HUES64 (cell line): ENCODE data around the gene LMAN2. TPM values are rescaled to one million over a fixed set of nuclear protein-coding genes. Genes with fewer than 3 reads are reported as not detected.

ENCODE experiments used
- H3K27ac ChIP-seq: 2 replicates; pipeline ENCODE4 v1.7.0; 2013; ENCODE audit warnings: low read depth, low read length, inconsistent platforms
- H3K27me3 ChIP-seq: 2 replicates; pipeline ENCODE4 v1.6.1; 2013; ENCODE audit warnings: mild to moderate bottlenecking, low read length; ENCODE audit not compliant: insufficient read depth
- H3K36me3 ChIP-seq: 2 replicates; pipeline ENCODE4 v1.6.1; 2013; ENCODE audit warnings: mild to moderate bottlenecking, low read length; ENCODE audit not compliant: insufficient read depth
- H3K4me1 ChIP-seq: 2 replicates; pipeline ENCODE4 v1.6.1; 2013; ENCODE audit warnings: mild to moderate bottlenecking, low read length, moderate library complexity; ENCODE audit not compliant: insufficient read depth
- H3K4me3 ChIP-seq: 2 replicates; pipeline ENCODE4 v1.5.1; 2013; ENCODE audit warnings: mild to moderate bottlenecking, low read length, moderate library complexity
- H3K9ac ChIP-seq: 2 replicates; pipeline ENCODE4 v1.6.1; 2013; ENCODE audit warnings: mild to moderate bottlenecking, low read depth, low read length
- H3K9me3 ChIP-seq: 2 replicates; pipeline ENCODE4 v1.6.1; 2013; ENCODE audit warnings: low read depth, low read length; ENCODE audit not compliant: insufficient read depth
- WGBS: fragments of 150-250, 120-280 bp; methylation state at CpG from one replicate; pipeline ENCODE4 v1.1.7; 2013; ENCODE audit warnings: missing lambda C conversion rate; 5-methylcytosine and 5-hydroxymethylcytosine counted together
- polyA plus RNA-seq, 2 experiments: library from polyadenylated mRNA; stranded (reverse); fragments of 50-300 nt; gene quantifications; one replicate each; pipeline ENCODE4 v1.2.3, GENCODE V29; 2013

LMAN2 gene, protein sequence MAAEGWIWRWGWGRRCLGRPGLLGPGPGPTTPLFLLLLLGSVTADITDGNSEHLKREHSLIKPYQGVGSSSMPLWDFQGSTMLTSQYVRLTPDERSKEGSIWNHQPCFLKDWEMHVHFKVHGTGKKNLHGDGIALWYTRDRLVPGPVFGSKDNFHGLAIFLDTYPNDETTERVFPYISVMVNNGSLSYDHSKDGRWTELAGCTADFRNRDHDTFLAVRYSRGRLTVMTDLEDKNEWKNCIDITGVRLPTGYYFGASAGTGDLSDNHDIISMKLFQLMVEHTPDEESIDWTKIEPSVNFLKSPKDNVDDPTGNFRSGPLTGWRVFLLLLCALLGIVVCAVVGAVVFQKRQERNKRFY
- polyA plus RNA-seq (2013, experiment 1 of 2), result 124 TPM
- 117 TPM for polyA plus RNA-seq (2013, experiment 2 of 2)

- peaks cover 17% of the 10 kb centered on the region for H3K36me3 ChIP-seq
- peak within 1 kb of the TSS; percentile 98 for H3K9ac ChIP-seq
- peak within 1 kb of the TSS; percentile 99 for H3K4me3 ChIP-seq
- H3K9me3 ChIP-seq, result no peaks in the 10 kb centered on the region
- H3K27ac ChIP-seq, result peak within 1 kb of the TSS; percentile 99
- peaks cover 11% of the 10 kb centered on the region; the same call in 1 of the 2 replicates for H3K4me1 ChIP-seq
- WGBS, result 6% methylated on average over 55 of the region's 55 CpGs
- H3K27me3 ChIP-seq, result peaks cover 5% of the 10 kb centered on the region; the same call in 1 of the 2 replicates
Observed at GRCh38 chr5:177351392-177352329, at the start of gene LMAN2. Gene LMAN2 (minus strand): TSS chr5:177351668. CDS start chr5:177351647, 21 bp downstream.

- H3K27me3 ChIP-seq, result peaks cover 59% of the 10 kb centered on the region
- H3K4me3 ChIP-seq, result peak within 1 kb of the TSS; percentile 33; the same call in 1 of the 2 replicates
- H3K36me3 ChIP-seq, result no peaks in the 10 kb centered on the region
- no peak within 1 kb of the TSS; the same call in 1 of the 2 replicates for H3K9ac ChIP-seq
- no peaks in the 10 kb centered on the region for H3K4me1 ChIP-seq
- no peaks in the 10 kb centered on the region for H3K9me3 ChIP-seq
- no peak within 1 kb of the TSS for H3K27ac ChIP-seq
- 88% methylated on average over 92 of the region's 92 CpGs for WGBS
Observed at GRCh38 chr5:177399997-177400868, 48.8 kb upstream of the LMAN2 start, which contains the start of gene PFN3. Gene PFN3 (minus strand): TSS chr5:177400661. CDS start chr5:177400576, 85 bp downstream.

- peaks cover 36% of the 10 kb centered on the region for H3K27me3 ChIP-seq
- no peak overlapping the region for H3K27ac ChIP-seq
- no peaks in the 10 kb centered on the region for H3K4me1 ChIP-seq
- no peak overlapping the region for H3K9ac ChIP-seq
- no peak overlapping the region for H3K4me3 ChIP-seq
- no peaks in the 10 kb centered on the region for H3K9me3 ChIP-seq
- no peaks in the 10 kb centered on the region for H3K36me3 ChIP-seq
- WGBS, result 92% methylated on average over 15 of the region's 16 CpGs
Observed at GRCh38 chr5:177397875-177398390, 46.5 kb upstream of the LMAN2 start.

GRCh38 chr5:177396807-177397206 is 45.3 kb upstream of the LMAN2 start:
- Histone ChIP-seq H3K36me3 (no peaks in the 10 kb centered on the region), H3K27ac (no peak overlapping the region), H3K4me3 (no peak overlapping the region), H3K9me3 (no peaks in the 10 kb centered on the region), H3K4me1 (no peaks in the 10 kb centered on the region), H3K9ac (no peak overlapping the region), H3K27me3 (peaks cover 25% of the 10 kb centered on the region)
- WGBS, result 94% methylated on average over 10 of the region's 10 CpGs

DNA sequence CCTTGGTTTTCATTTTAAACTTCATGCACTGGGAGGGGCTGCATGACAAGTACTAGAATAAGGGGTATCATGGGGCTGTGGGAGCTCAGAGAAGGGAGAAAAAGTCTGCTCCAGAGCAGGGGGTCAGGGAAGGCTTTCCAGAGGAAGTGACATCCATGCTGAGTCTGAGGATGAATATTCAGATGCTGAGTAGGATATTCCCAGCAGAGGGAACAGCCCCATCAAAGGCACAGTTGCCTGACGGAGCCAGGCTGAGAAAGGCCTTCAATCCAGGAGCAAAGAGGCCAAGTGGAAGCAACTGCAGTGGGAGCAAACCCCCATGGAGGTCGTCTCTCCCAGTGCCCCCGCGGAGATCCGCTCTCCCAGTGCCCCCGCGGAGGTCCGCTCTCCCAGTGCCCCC is 44.6 kb upstream of the LMAN2 start:
- Histone ChIP-seq H3K4me1 (no peaks in the 10 kb centered on the region), H3K9me3 (no peaks in the 10 kb centered on the region), H3K4me3 (no peak overlapping the region), H3K9ac (no peak overlapping the region), H3K36me3 (no peaks in the 10 kb centered on the region), H3K27ac (no peak overlapping the region), H3K27me3 (peaks cover 18% of the 10 kb centered on the region)
- 64% methylated on average over 8 of the region's 8 CpGs for WGBS

DNA sequence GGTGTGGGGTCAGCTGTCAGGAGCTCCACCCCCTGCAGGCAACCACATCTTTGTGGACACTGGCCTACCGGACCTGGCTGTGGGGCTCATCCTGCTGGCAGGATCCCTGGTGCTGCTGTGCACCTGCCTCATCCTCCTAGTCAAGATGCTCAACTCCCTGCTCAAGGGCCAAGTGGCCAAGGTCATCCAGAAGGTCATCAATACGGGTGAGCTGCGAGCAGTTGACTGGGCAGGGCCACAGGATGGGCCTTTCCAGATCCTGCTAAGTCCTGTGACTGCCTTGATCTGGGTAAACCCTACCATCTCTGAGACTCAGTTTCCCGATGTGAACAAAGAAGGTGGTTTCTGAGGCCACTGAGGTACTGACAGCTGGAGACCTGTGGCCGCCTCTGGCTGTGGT is 42.5 kb upstream of the LMAN2 start:
- Histone ChIP-seq H3K9me3 (no peaks in the 10 kb centered on the region), H3K27ac (no peak overlapping the region), H3K4me1 (no peaks in the 10 kb centered on the region; the same call in 1 of the 2 replicates), H3K4me3 (no peak overlapping the region), H3K36me3 (no peaks in the 10 kb centered on the region), H3K9ac (no peak overlapping the region), H3K27me3 (peaks cover 14% of the 10 kb centered on the region)
- WGBS, result 75% methylated on average over 5 of the region's 5 CpGs

DNA sequence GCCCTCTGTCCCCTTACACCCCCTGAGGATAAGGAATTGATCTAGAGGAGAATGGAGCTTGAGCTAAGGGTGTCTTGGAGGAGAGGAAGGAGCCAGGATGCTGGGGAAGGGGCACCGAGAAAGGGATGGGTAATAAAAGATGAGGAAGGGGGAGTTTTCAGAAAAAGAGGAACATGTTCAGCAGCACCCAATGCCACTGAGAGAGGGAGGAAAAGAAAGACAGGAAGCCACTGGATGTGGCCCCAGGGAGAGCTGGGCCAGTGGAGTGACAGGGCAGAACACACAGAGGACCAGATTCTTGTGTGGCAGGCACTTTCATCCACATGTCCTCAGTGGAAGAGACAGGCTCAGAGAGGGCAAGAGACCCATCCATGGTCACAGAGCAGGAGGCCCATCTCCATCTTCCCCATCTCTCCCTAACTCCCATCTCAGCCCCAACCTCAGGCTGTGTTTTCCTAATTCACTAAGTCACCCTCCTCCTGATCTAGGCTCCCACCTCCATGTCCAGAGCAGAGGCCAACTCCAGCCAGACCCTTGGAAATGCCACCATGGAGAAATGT is 41.8 kb upstream of the LMAN2 start:
- Histone ChIP-seq H3K27ac (no peak overlapping the region), H3K4me1 (no peaks in the 10 kb centered on the region; the same call in 1 of the 2 replicates), H3K4me3 (no peak overlapping the region), H3K9ac (no peak overlapping the region), H3K27me3 (peaks cover 18% of the 10 kb centered on the region), H3K36me3 (no peaks in the 10 kb centered on the region), H3K9me3 (no peaks in the 10 kb centered on the region)
- 83% methylated on average over 1 of the region's 1 CpG for WGBS

DNA sequence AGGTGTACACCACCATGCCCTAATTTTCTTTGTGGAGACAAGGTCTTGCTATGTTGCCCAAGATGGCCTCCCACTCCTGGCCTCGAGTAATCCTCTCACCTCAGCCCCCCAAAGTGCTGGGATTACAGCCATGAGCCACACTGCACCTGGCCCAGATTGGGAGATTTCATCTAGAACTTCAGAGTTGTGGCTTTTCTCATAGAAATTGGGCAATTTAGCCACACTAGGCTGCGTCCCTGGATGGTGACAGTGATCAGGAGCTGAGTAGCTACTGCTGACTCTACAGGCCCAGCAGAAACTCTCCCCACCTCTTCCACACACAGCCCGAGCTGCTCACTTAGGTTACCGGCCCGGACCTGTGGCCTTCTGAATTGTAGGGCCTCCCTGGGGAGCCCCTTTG is 41.3 kb upstream of the LMAN2 start:
- no peak overlapping the region for H3K9ac ChIP-seq
- no peak overlapping the region for H3K27ac ChIP-seq
- no peaks in the 10 kb centered on the region; the same call in 1 of the 2 replicates for H3K4me1 ChIP-seq
- no peaks in the 10 kb centered on the region for H3K36me3 ChIP-seq
- 66% methylated on average over 5 of the region's 5 CpGs for WGBS
- no peak overlapping the region for H3K4me3 ChIP-seq
- no peaks in the 10 kb centered on the region for H3K9me3 ChIP-seq
- H3K27me3 ChIP-seq, result peaks cover 18% of the 10 kb centered on the region

DNA sequence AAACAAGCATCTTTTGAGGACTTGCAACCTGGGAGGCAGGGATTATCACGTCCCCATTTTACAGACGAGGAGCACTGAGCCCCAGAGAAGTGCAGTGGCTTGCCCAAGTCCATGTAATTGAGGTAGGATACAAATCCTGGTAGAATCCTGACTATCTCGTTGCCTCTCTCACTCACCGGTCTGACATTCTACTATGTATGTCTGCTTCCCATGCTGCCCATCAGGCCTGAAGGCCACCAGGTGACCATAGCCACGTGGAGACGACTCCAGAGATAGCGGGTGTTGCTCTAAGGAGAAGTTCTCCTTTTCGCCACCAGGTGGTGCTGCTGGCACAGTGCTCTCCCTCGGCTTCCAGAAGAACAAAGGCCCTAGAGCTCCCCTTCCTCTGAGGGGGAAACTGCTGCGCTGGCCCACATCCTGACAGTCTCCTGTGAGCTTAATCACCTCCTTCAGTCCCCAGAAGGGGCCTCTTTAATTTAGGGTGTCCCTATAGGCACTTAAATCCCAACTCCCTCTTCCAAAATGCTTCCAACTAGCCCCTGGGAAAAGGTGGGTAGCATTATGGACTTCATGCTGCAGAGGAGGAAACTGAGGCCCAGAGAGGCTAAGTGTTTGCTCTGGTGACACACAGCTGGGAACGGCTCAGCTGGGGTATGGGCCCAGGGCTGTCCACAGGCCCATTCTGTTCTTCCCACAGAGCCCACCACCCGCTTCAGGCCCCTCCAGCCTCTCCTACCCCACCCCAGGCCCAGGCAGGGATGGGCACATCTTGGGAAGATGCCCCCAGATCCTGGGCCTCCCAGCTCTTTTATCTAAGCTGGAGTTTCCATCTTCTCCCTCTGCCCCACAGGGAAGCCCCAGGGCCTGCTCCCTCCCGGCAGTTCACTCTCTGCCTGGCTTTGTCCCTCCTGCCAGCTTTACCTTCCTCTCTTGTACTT is 39.2 kb upstream of the LMAN2 start:
- Histone ChIP-seq H3K4me3 (no peak overlapping the region), H3K36me3 (no peaks in the 10 kb centered on the region), H3K27me3 (peaks cover 18% of the 10 kb centered on the region), H3K9ac (no peak overlapping the region), H3K4me1 (no peaks in the 10 kb centered on the region; the same call in 1 of the 2 replicates), H3K27ac (no peak overlapping the region), H3K9me3 (no peaks in the 10 kb centered on the region)
- WGBS, result 37% methylated on average over 13 of the region's 13 CpGs
